ENCODE measurements around the gene PRMT3. TPM values are rescaled to one million over a fixed set of nuclear protein-coding genes. Genes with fewer than 3 reads are reported as not detected.
"Not testable (repeated sequence)": the region's sequence is repeated elsewhere in the genome, so short reads cannot be mapped to it uniquely, and the experiment has no call there.

PRMT3 gene
- total RNA-seq, 1 donor from 2014 or later = 12.5 TPM

DNA sequence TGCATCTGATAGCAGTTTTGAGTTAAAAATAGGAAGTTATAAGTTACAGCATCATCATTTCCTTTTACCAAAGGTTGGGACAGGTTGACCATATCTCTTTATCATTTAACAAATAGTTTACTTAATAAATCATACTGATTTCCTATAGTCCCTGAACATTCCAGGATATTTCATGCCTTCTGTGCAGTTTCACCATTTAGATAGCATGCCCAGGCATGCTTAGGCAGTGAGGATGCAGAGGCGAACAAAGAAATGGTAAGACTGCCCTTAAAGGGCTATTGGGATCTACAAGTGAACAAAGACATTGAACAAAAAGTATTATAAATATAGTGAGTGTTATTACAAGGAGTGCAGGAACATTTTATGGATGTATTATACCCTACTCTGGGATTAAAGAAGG lies 96.4 kb downstream of the PRMT3 start:
- DNase-seq (ENCODE audit: low read depth) = no peak
- no peak for TF ChIP-seq CTCF (conservative IDR thresholded peaks at IDR 0.05; ENCODE audit: low read depth, low read length)

DNA sequence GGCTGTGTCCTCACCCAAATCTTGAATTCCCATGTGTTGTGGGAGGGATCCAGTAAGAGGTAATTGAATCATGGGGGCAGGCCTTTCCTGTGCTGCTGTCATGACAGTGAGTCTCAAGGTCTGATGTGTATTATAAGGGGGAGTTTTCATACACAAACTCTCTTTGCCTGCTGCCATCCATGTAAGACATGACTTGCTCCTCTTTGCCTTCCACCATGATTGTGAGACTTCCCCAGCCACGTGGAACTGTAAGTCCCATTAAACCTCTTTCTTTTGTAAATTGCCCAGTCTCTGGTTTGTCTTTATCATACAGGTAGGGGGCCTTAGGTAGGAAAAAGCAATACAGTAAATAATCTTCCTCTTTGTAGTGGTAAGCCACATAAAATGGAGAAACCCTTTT lies 96.9 kb downstream of the PRMT3 start:
- not testable (repeated sequence) for H3K4me3 ChIP-seq (ENCODE audit: low read depth, low read length); DNase-seq (ENCODE audit: low read depth)

More for the DNA sequence above, 96.4 kb downstream of the PRMT3 start:
- no peak overlapping the region for H3K4me3 ChIP-seq (ENCODE audit: low read depth, low read length)

- TF ChIP-seq CTCF (conservative IDR thresholded peaks at IDR 0.05; ENCODE audit: low read depth, low read length) = no peak
- DNase-seq (ENCODE audit: low read depth) = no peak
- no peak overlapping the region for H3K4me3 ChIP-seq (ENCODE audit: low read depth, low read length)
These were observed 100.8 kb downstream of the PRMT3 start for GRCh38 chr11:20488352-20488751.

DNA sequence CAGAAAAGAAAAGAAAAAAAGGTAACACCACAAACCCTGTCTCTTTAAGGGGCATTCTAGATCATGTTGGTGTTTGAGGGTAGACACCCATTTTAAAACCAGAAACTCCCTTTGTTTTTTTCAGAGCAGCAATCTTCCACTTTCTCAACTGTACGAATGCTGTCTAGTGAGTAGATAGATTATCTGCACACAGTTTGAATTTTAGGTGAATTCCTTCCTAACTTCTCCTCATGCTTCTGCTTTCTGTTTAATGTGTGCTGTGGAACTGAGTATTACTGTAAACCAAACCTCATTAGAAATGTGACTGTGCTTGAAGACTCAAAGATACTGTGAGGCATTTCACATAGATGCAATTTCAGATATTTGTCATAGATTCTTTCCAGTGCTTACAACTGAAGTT lies 102.4 kb downstream of the PRMT3 start:
- TF ChIP-seq CTCF (conservative IDR thresholded peaks at IDR 0.05; ENCODE audit: low read depth, low read length) = no peak
- no peak overlapping the region for H3K4me3 ChIP-seq (ENCODE audit: low read depth, low read length)
- DNase-seq (ENCODE audit: low read depth) = no peak

DNA sequence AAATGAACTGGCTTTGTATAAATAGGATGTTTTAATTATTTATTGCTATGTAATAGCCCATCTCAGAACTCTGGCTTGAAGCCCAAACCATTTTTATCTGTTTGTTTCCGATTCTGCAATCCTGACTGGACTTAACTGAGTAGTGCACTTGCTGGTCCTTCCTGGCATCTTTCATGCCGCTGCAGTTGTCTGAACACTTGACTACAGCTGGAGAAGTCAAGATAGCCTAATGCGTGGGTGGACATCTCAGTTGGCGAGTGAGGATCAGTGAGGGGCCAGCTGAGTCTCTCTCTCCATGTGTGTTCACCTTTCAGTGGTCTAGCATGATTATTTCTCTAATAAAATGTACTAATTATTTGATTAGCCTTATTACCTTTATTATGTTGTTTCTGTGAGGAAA lies 105.8 kb downstream of the PRMT3 start:
- TF ChIP-seq CTCF (conservative IDR thresholded peaks at IDR 0.05; ENCODE audit: low read depth, low read length) = no peak
- no peak for DNase-seq (ENCODE audit: low read depth)

DNA sequence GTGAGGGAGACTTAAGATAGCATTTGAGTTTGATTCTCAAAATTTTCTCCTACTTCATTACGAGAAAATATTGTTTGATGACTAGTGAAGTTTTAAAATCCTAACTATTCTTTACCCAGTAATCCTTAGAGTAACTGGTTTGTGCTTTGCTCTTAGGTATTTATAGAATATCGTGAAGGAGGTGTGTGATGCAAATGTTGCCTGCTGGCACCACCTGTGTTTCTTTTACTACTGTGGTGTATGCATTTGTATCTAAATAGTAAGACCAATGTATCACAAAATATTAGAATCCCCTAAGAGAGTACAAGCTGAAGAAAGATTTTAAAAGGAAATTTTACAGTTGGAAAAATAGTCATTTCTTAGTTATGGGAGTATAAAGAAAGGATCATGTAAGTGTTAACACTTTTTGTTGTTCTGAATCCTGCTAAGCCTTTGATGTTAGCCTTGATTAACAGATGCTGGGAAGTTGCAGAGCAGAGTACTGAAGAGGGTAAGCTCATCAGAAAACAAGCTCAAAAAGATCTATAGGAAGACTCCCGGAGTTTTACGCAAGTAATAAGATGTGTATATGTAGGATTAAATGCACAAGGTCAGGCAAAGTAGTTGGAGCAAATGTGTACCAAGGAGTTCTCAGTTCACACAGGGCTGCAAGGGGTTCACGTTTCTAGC lies 109.7 kb downstream of the PRMT3 start:
- H3K4me3 ChIP-seq (ENCODE audit: low read depth, low read length) = no peak overlapping the region
- no peak for DNase-seq (ENCODE audit: low read depth)
- TF ChIP-seq CTCF (conservative IDR thresholded peaks at IDR 0.05; ENCODE audit: low read depth, low read length) = no peak

More for the DNA sequence above, 105.8 kb downstream of the PRMT3 start:
- no peak overlapping the region for H3K4me3 ChIP-seq (ENCODE audit: low read depth, low read length)

DNA sequence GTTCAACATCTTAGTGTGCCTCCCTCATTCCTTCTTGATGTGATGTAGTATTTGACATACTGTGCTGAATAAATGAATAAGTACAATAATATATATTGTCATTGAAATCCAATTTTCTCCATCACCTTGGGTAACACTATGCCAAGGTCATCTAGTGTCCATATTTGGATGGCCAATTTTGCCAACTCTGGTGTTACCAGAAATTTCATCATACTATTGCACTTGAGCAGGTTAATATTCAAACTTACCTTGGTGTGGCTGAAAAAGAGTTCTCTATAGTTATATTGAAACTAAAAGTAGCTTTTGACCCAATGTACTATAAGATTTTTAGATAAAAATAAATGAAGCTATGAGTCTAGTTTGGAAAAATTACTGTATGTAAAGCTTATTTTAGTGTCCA lies 113.7 kb downstream of the PRMT3 start:
- no peak overlapping the region for H3K4me3 ChIP-seq (ENCODE audit: low read depth, low read length)
- TF ChIP-seq CTCF (conservative IDR thresholded peaks at IDR 0.05; ENCODE audit: low read depth, low read length) = no peak
- no peak for DNase-seq (ENCODE audit: low read depth)
